ENCODE measurements around the gene RIPOR2.

DNA sequence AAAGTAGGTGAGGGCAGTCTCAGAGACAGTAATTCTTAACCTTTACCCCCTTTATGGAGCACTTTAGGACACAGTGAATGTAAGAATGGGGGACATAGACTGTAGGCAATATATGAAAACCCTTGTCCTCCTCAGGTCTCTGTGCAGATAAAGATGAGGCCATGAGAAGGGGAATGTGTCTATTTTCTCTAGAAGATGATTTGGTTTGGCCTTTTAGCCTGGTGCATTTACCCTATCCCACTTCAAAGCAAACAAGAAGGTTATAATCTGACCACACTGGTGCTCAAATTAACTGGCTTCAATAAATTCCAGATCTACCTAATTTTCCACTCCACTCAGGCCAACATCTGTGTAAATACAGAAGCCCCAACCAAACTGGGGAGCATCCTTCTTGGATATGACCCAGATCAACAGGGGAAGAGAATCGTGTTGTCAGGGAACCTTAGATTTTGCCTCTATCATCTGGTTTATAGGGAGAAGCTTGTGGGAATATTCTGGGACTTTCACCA lies 42.4 kb downstream of the RIPOR2 start:
- TF ChIP-seq, protein P1, sequence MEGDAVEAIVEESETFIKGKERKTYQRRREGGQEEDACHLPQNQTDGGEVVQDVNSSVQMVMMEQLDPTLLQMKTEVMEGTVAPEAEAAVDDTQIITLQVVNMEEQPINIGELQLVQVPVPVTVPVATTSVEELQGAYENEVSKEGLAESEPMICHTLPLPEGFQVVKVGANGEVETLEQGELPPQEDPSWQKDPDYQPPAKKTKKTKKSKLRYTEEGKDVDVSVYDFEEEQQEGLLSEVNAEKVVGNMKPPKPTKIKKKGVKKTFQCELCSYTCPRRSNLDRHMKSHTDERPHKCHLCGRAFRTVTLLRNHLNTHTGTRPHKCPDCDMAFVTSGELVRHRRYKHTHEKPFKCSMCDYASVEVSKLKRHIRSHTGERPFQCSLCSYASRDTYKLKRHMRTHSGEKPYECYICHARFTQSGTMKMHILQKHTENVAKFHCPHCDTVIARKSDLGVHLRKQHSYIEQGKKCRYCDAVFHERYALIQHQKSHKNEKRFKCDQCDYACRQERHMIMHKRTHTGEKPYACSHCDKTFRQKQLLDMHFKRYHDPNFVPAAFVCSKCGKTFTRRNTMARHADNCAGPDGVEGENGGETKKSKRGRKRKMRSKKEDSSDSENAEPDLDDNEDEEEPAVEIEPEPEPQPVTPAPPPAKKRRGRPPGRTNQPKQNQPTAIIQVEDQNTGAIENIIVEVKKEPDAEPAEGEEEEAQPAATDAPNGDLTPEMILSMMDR (IDR thresholded peaks at IDR 0.05): no peak
- TF ChIP-seq POLR2A (IDR thresholded peaks at IDR 0.05): no peak

Data from Peyer's patch (tissue), 4 donors.